Measurements from ENCODE around the gene LIPA. TPM values are rescaled to one million over a fixed set of nuclear protein-coding genes. Genes with fewer than 3 reads are reported as not detected.

LIPA gene
- total RNA-seq, 4 donors from 2014 or later = 12.5 to 22.8 (median 18.0) TPM

GRCh38 chr10:89184638-89185037 is 66.9 kb downstream of the LIPA start:
- H3K4me3 ChIP-seq (ENCODE audit: low read depth, poor library complexity, severe bottlenecking) = no peak overlapping the region
- intact Hi-C loops (cut with DNase I; ENCODE audit: low total_unique reads) = no loop called here
- 58 to 65% methylated on average over 3 of the region's 3 CpGs for WGBS, 2 donors
- TF ChIP-seq CTCF (IDR thresholded peaks at IDR 0.05) = no peak
- TF ChIP-seq POLR2A (IDR thresholded peaks at IDR 0.05) = no peak
- no peak for DNase-seq (ENCODE audit: low spot score in 2 of 2)

- intact Hi-C loops (cut with DNase I; ENCODE audit: low total_unique reads) = no loop called here
- no peak for DNase-seq (ENCODE audit: low spot score in 2 of 2)
- no peak overlapping the region for H3K4me3 ChIP-seq (ENCODE audit: low read depth, poor library complexity, severe bottlenecking)
- no peak for TF ChIP-seq CTCF (IDR thresholded peaks at IDR 0.05)
- TF ChIP-seq POLR2A (IDR thresholded peaks at IDR 0.05) = no peak
These were observed 68.0 kb downstream of the LIPA start for GRCh38 chr10:89183571-89183970.

- no peak for TF ChIP-seq POLR2A (IDR thresholded peaks at IDR 0.05)
- TF ChIP-seq CTCF (IDR thresholded peaks at IDR 0.05) = no peak
- 84 to 90% methylated on average over 2 of the region's 2 CpGs for WGBS, 2 donors
- no peak for DNase-seq (ENCODE audit: low spot score in 2 of 2)
- intact Hi-C loops (cut with DNase I; ENCODE audit: low total_unique reads) = no loop called here
- no peak overlapping the region for H3K4me3 ChIP-seq (ENCODE audit: low read depth, poor library complexity, severe bottlenecking)
These were observed 68.7 kb downstream of the LIPA start for GRCh38 chr10:89182894-89183293.

GRCh38 chr10:89175816-89176215 is 75.8 kb downstream of the LIPA start:
- TF ChIP-seq POLR2A (IDR thresholded peaks at IDR 0.05) = no peak
- TF ChIP-seq CTCF (IDR thresholded peaks at IDR 0.05) = no peak

GRCh38 chr10:89173075-89173474 is 78.5 kb downstream of the LIPA start:
- intact Hi-C loops (cut with DNase I; ENCODE audit: low total_unique reads) = no loop called here
- TF ChIP-seq CTCF (IDR thresholded peaks at IDR 0.05) (no peak), POLR2A (IDR thresholded peaks at IDR 0.05) (no peak)
- no peak for DNase-seq (ENCODE audit: low spot score in 2 of 2)
- no peak overlapping the region for H3K4me3 ChIP-seq (ENCODE audit: low read depth, poor library complexity, severe bottlenecking)

More at GRCh38 chr10:89175816-89176215, 75.8 kb downstream of the LIPA start:
- no peak overlapping the region for H3K4me3 ChIP-seq (ENCODE audit: low read depth, poor library complexity, severe bottlenecking)
- DNase-seq (ENCODE audit: low spot score in 2 of 2) = no peak
- intact Hi-C loops (cut with DNase I; ENCODE audit: low total_unique reads) = no loop called here

- no peak for DNase-seq (ENCODE audit: low spot score in 2 of 2)
- intact Hi-C loops (cut with DNase I; ENCODE audit: low total_unique reads) = no loop called here
- TF ChIP-seq CTCF (IDR thresholded peaks at IDR 0.05) (no peak), POLR2A (IDR thresholded peaks at IDR 0.05) (no peak)
- 33 to 52% methylated on average over 4 of the region's 4 CpGs for WGBS, 2 donors
- no peak overlapping the region for H3K4me3 ChIP-seq (ENCODE audit: low read depth, poor library complexity, severe bottlenecking)
These were observed 79.6 kb downstream of the LIPA start for GRCh38 chr10:89171996-89172395.
